Measurements from ENCODE around the gene SMARCB1. TPM values are rescaled to one million over a fixed set of nuclear protein-coding genes. Genes with fewer than 3 reads are reported as not detected.

SMARCB1 gene
- total RNA-seq, 4 donors from 2014 or later = 28.8 to 55.6 (median 34.9) TPM

GRCh38 chr22:23778577-23778900, 8.2 kb upstream of the SMARCB1 start:
- intact Hi-C loops (cut with DNase I) = no loop called here
- Histone ChIP-seq H3K27ac (replicated peaks in 1 of 4) (no peak overlapping the region), H3K36me3 (peaks cover 0 to 18% (median 1%) of the 10 kb centered on the region in 4 donors), H3K4me1 (peaks cover 26 to 49% (median 46%) of the 10 kb centered on the region in 4 donors), H3K27me3 (no peaks in the 10 kb centered on the region), H3K4me3 (no peak overlapping the region), H3K9me3 (no peaks in the 10 kb centered on the region)
- 70% methylated on average over 3 of the region's 3 CpGs for WGBS
- DNase-seq (ENCODE audit: extremely low spot score) = no peak
- TF ChIP-seq CTCF (IDR thresholded peaks at IDR 0.05) = no peak
- no peak for TF ChIP-seq EP300 (IDR thresholded peaks at IDR 0.05)
- TF ChIP-seq POLR2A (IDR thresholded peaks at IDR 0.05; ENCODE audit: low read depth) = no peak
- TF ChIP-seq POLR2AphosphoS5 (IDR thresholded peaks at IDR 0.05) = no peak

GRCh38 chr22:23779083-23779482, 7.7 kb upstream of the SMARCB1 start:
- Histone ChIP-seq H3K27me3 (no peaks in the 10 kb centered on the region), H3K36me3 (peaks cover 0 to 19% (median 1%) of the 10 kb centered on the region in 4 donors), H3K27ac (replicated peaks in 1 of 4) (no peak overlapping the region), H3K4me3 (no peak overlapping the region), H3K9me3 (no peaks in the 10 kb centered on the region), H3K4me1 (peaks cover 21 to 44% (median 41%) of the 10 kb centered on the region in 4 donors)
- TF ChIP-seq POLR2AphosphoS5 (IDR thresholded peaks at IDR 0.05) (no peak), EP300 (IDR thresholded peaks at IDR 0.05) (no peak), CTCF (IDR thresholded peaks at IDR 0.05) (no peak), POLR2A (IDR thresholded peaks at IDR 0.05; ENCODE audit: low read depth) (no peak)
- intact Hi-C loops (cut with DNase I) = no loop called here
- DNase-seq (ENCODE audit: extremely low spot score) = no peak
- WGBS = 73% methylated on average over 5 of the region's 16 CpGs

GRCh38 chr22:23779731-23780130, 7.0 kb upstream of the SMARCB1 start:
- DNase-seq (ENCODE audit: extremely low spot score) = no peak
- WGBS = 94% methylated on average over 5 of the region's 5 CpGs
- H3K36me3 ChIP-seq = peaks cover 0 to 19% (median 1%) of the 10 kb centered on the region in 4 donors
- H3K4me3 ChIP-seq = no peak overlapping the region
- intact Hi-C loops (cut with DNase I) = no loop called here
- no peak for TF ChIP-seq CTCF (IDR thresholded peaks at IDR 0.05)
- no peak for TF ChIP-seq POLR2A (IDR thresholded peaks at IDR 0.05; ENCODE audit: low read depth)
- TF ChIP-seq POLR2AphosphoS5 (IDR thresholded peaks at IDR 0.05) = no peak
- TF ChIP-seq EP300 (IDR thresholded peaks at IDR 0.05) = no peak
- H3K27ac ChIP-seq (replicated peaks in 1 of 4) = no peak overlapping the region
- no peaks in the 10 kb centered on the region for H3K27me3 ChIP-seq
- H3K9me3 ChIP-seq = no peaks in the 10 kb centered on the region
- H3K4me1 ChIP-seq = peaks cover 14 to 37% (median 34%) of the 10 kb centered on the region in 4 donors

- Histone ChIP-seq H3K36me3 (peaks cover 0 to 19% (median 1%) of the 10 kb centered on the region in 4 donors), H3K9me3 (no peaks in the 10 kb centered on the region), H3K4me1 (peaks cover 9 to 32% (median 30%) of the 10 kb centered on the region in 4 donors), H3K27me3 (no peaks in the 10 kb centered on the region), H3K4me3 (no peak overlapping the region), H3K27ac (replicated peaks in 1 of 4) (no peak overlapping the region)
- WGBS = 95% methylated on average over 16 of the region's 20 CpGs
- TF ChIP-seq EP300 (IDR thresholded peaks at IDR 0.05) (no peak), POLR2AphosphoS5 (IDR thresholded peaks at IDR 0.05) (no peak), CTCF (IDR thresholded peaks at IDR 0.05) (no peak), POLR2A (IDR thresholded peaks at IDR 0.05; ENCODE audit: low read depth) (no peak)
- intact Hi-C loops (cut with DNase I) = no loop called here
- DNase-seq (ENCODE audit: extremely low spot score) = no peak
These were observed 6.5 kb upstream of the SMARCB1 start for GRCh38 chr22:23780146-23780748.

GRCh38 chr22:23781065-23781464, 5.7 kb upstream of the SMARCB1 start:
- Histone ChIP-seq H3K27me3 (no peaks in the 10 kb centered on the region), H3K4me1 (peaks cover 8 to 40% (median 33%) of the 10 kb centered on the region in 4 donors), H3K27ac (replicated peaks in 1 of 4) (no peak overlapping the region), H3K4me3 (no peak overlapping the region), H3K36me3 (peaks cover 0 to 19% (median 1%) of the 10 kb centered on the region in 4 donors), H3K9me3 (no peaks in the 10 kb centered on the region)
- intact Hi-C loops (cut with DNase I) = no loop called here
- DNase-seq (ENCODE audit: extremely low spot score) = no peak
- TF ChIP-seq POLR2A (IDR thresholded peaks at IDR 0.05; ENCODE audit: low read depth) = no peak
- TF ChIP-seq CTCF (IDR thresholded peaks at IDR 0.05) = no peak
- no peak for TF ChIP-seq POLR2AphosphoS5 (IDR thresholded peaks at IDR 0.05)
- TF ChIP-seq EP300 (IDR thresholded peaks at IDR 0.05) = no peak
- WGBS = 84% methylated on average over 11 of the region's 15 CpGs
